HEK293T (cell line): ENCODE data around the gene CISD3.

Source experiments
- BHLHE40 ChIP-seq: fragments of 450-650 bp; IDR thresholded peaks from 2 replicates; pipeline ENCODE4 v1.6.1; 2016; ENCODE audit warnings: mild to moderate bottlenecking, moderate library complexity, borderline replicate concordance
- CTBP1 ChIP-seq: fragments of 450-650 bp; IDR thresholded peaks from 2 replicates; pipeline ENCODE4 v1.6.1; 2016; ENCODE audit warnings: borderline replicate concordance
- FOXA1 ChIP-seq: fragments of 450-650 bp; IDR thresholded peaks from 2 replicates; pipeline ENCODE4 v1.6.1; 2016; ENCODE audit warnings: mild to moderate bottlenecking
- FOXK2 ChIP-seq: fragments of 450-650 bp; IDR thresholded peaks from 2 replicates; pipeline ENCODE4 v1.6.1; 2016; ENCODE audit warnings: mild to moderate bottlenecking
- FOXM1 ChIP-seq: fragments of 450-650 bp; IDR thresholded peaks from 2 replicates; pipeline ENCODE4 v1.6.1; 2017; ENCODE audit warnings: mild to moderate bottlenecking, borderline replicate concordance
- L3MBTL2 ChIP-seq: fragments of 450-650 bp; conservative IDR thresholded peaks from 2 replicates; pipeline ENCODE4 v1.6.1; 2016; ENCODE audit warnings: mild to moderate bottlenecking
- NFRKB ChIP-seq: fragments of 450-650 bp; IDR thresholded peaks from 2 replicates; pipeline ENCODE4 v1.6.1; 2016; ENCODE audit warnings: mild to moderate bottlenecking, moderate library complexity
- SP1 ChIP-seq: fragments of 450-650 bp; IDR thresholded peaks from 2 replicates; pipeline ENCODE4 v1.6.1; 2017
- SUZ12 ChIP-seq: fragments of 450-650 bp; IDR thresholded peaks from 2 replicates; pipeline ENCODE4 v1.6.1; 2016; ENCODE audit warnings: mild to moderate bottlenecking

GRCh38 chr17:38746004-38746848 is 16.1 kb downstream of the CISD3 start:
- TF ChIP-seq SUZ12: no peak
- TF ChIP-seq FOXA1: no peak
- TF ChIP-seq FOXM1: no peak
- TF ChIP-seq BHLHE40: no peak
- TF ChIP-seq FOXK2: no peak
- no peak for TF ChIP-seq NFRKB
- no peak for TF ChIP-seq SP1
- no peak for TF ChIP-seq L3MBTL2
- TF ChIP-seq CTBP1: no peak
